IMR-90 (cell line): ENCODE results near the gene BMP5. TPM values are rescaled to one million over a fixed set of nuclear protein-coding genes. Genes with fewer than 3 reads are reported as not detected.

Source experiments
- ATAC-seq: fragments of 200-7000 bp; cut with Tn5 transposase; 2 replicates; pipeline ENCODE4 v1.9.1; 2020; ENCODE audit warnings: low read depth, mild to moderate bottlenecking, moderate library complexity
- BruUV-seq: library from RNA; stranded (reverse); fragments of 400-500 nt; replicated peaks from 2 replicates; lab custom pipeline; 2021; lab: Mats Ljungman, UMichigan
- CTCF ChIA-PET: fragments of 300-600 bp; formaldehyde crosslinking; extraction: SDS; loops from one replicate; lab custom pipeline; 2021; ENCODE audit warnings: antibody characterized with exemption; lab: Yijun Ruan, JAX
- POLR2A ChIA-PET: fragments of 300-600 bp; sonication (Branson Sonifier 250); formaldehyde crosslinking; loops from one replicate; lab custom pipeline; 2022; ENCODE audit warnings: antibody characterized with exemption; ENCODE audit not compliant: unreplicated experiment; lab: Charles Lee
- DNase-seq: peaks from one replicate; pipeline ENCODE4 v3.0.0; 2013
- H2AFZ ChIP-seq: replicated peaks from 2 replicates; pipeline ENCODE3; 2013; ENCODE audit warnings: low read length, mild to moderate bottlenecking; ENCODE audit not compliant: poor library complexity
- H2AK5ac ChIP-seq: 2 replicates; pipeline ENCODE4 v1.6.1; 2013; ENCODE audit warnings: low read depth, low read length, inconsistent platforms
- H2AK9ac ChIP-seq: replicated peaks from 2 replicates; pipeline ENCODE3; 2013; ENCODE audit warnings: mild to moderate bottlenecking, low read depth, low read length, moderate library complexity; ENCODE audit not compliant: poor library complexity
- H2BK120ac ChIP-seq: 2 replicates; pipeline ENCODE4 v1.6.1; 2013; ENCODE audit warnings: low read depth, low read length, inconsistent platforms
- H2BK15ac ChIP-seq: 3 replicates; pipeline ENCODE4 v1.6.1; 2013; ENCODE audit warnings: low read depth, low read length, inconsistent platforms
- H2BK20ac ChIP-seq: 2 replicates; pipeline ENCODE4 v1.6.1; 2013; ENCODE audit warnings: low read depth, mild to moderate bottlenecking, inconsistent platforms, low read length, moderate library complexity
- H2BK5ac ChIP-seq: 2 replicates; pipeline ENCODE4 v1.6.1; 2013; ENCODE audit warnings: mild to moderate bottlenecking, low read depth, low read length, inconsistent platforms; ENCODE audit not compliant: poor library complexity, severe bottlenecking
- H3K14ac ChIP-seq: replicated peaks from 2 replicates; pipeline ENCODE4 v1.6.1; 2013; ENCODE audit warnings: low read depth, low read length, inconsistent platforms
- H3K18ac ChIP-seq: 2 replicates; pipeline ENCODE4 v1.6.1; 2013; ENCODE audit warnings: low read depth, low read length, control low read depth
- H3K23ac ChIP-seq: 2 replicates; pipeline ENCODE4 v1.6.1; 2013; ENCODE audit warnings: low read depth, low read length, inconsistent platforms
- H3K27ac ChIP-seq: 2 replicates; pipeline ENCODE4 v1.5.1; 2013; ENCODE audit warnings: mild to moderate bottlenecking, control low read depth, low read length; ENCODE audit not compliant: insufficient read depth
- H3K27me3 ChIP-seq: 2 replicates; pipeline ENCODE4 v1.6.1; 2013; ENCODE audit warnings: low read length; ENCODE audit not compliant: control insufficient read depth, insufficient read depth
- H3K36me3 ChIP-seq: 2 replicates; pipeline ENCODE4 v1.6.1; 2013; ENCODE audit warnings: low read length, mixed read lengths; ENCODE audit not compliant: control insufficient read depth, insufficient read depth
- H3K4ac ChIP-seq: 2 replicates; pipeline ENCODE4 v1.6.1; 2013; ENCODE audit warnings: low read depth, low read length, inconsistent platforms
- H3K4me1 ChIP-seq: 2 replicates; pipeline ENCODE4 v1.6.1; 2013; ENCODE audit warnings: low read length, mixed read lengths; ENCODE audit not compliant: control insufficient read depth, insufficient read depth
- H3K4me2 ChIP-seq: 2 replicates; pipeline ENCODE4 v1.6.1; 2013; ENCODE audit warnings: low read depth, mild to moderate bottlenecking, control low read depth, low read length, moderate library complexity
- H3K4me3 ChIP-seq: 2 replicates; pipeline ENCODE4 v1.5.1; 2013; ENCODE audit warnings: low read depth, mild to moderate bottlenecking, control low read depth, low read length, moderate library complexity; ENCODE audit not compliant: insufficient read depth
- H3K56ac ChIP-seq: 2 replicates; pipeline ENCODE4 v1.6.1; 2013; ENCODE audit warnings: low read length, inconsistent platforms; ENCODE audit not compliant: insufficient read depth; ENCODE audit errors: extremely low read depth
- H3K79me1 ChIP-seq, 2 experiments: 2 replicates each; pipeline ENCODE4 v1.6.1; 2013; ENCODE audit warnings: low read length in 2 of 2, inconsistent platforms in 1 of 2, low read depth in 1 of 2
- H3K9ac ChIP-seq: 2 replicates; pipeline ENCODE4 v1.6.1; 2013; ENCODE audit warnings: low read depth, low read length, control low read depth
- H3K9me1 ChIP-seq: 2 replicates; pipeline ENCODE4 v1.6.1; 2013; ENCODE audit warnings: low read length, inconsistent platforms; ENCODE audit not compliant: insufficient read depth
- H3K9me3 ChIP-seq: 2 replicates; pipeline ENCODE4 v1.6.1; 2013; ENCODE audit warnings: low read length; ENCODE audit not compliant: control insufficient read depth, insufficient read depth
- H4K20me1 ChIP-seq: 2 replicates; pipeline ENCODE4 v1.6.1; 2013; ENCODE audit warnings: low read length, inconsistent platforms; ENCODE audit not compliant: insufficient read depth
- H4K5ac ChIP-seq: 2 replicates; pipeline ENCODE4 v1.6.1; 2013; ENCODE audit warnings: mild to moderate bottlenecking, low read depth, low read length, control low read depth
- H4K8ac ChIP-seq, 2 experiments: 2 replicates each; pipeline ENCODE4 v1.6.1; 2013; ENCODE audit warnings: low read depth in 2 of 2, low read length in 2 of 2, control low read depth in 1 of 2, inconsistent platforms in 1 of 2
- H4K91ac ChIP-seq: 2 replicates; pipeline ENCODE4 v1.6.1; 2013; ENCODE audit warnings: low read depth, low read length, inconsistent platforms; ENCODE audit not compliant: insufficient read depth
- CHD1 ChIP-seq: IDR thresholded peaks from 2 replicates; pipeline ENCODE4 v1.6.1; 2012; ENCODE audit warnings: low read depth, low read length, improper control_type of control experiment
- ELK1 ChIP-seq: fragments of 150-350 bp; IDR thresholded peaks from 2 replicates; pipeline ENCODE4 v1.6.1; 2016; ENCODE audit warnings: low read depth, mild to moderate bottlenecking, low read length, moderate library complexity, borderline replicate concordance
- MXI1 ChIP-seq: IDR thresholded peaks from 2 replicates; pipeline ENCODE4 v1.6.1; 2012; ENCODE audit warnings: low read depth, mild to moderate bottlenecking, low read length, moderate library complexity, borderline replicate concordance
- RCOR1 ChIP-seq: IDR thresholded peaks from 2 replicates; pipeline ENCODE4 v1.6.1; 2012; ENCODE audit warnings: mild to moderate bottlenecking, low read length, improper control_type of control experiment; ENCODE audit not compliant: insufficient replicate concordance
- RFX5 ChIP-seq: IDR thresholded peaks from 2 replicates; pipeline ENCODE4 v1.8.0; 2012; ENCODE audit warnings: low read depth, mild to moderate bottlenecking, low read length, moderate library complexity
- SMC3 ChIP-seq: fragments of 150-350 bp; IDR thresholded peaks from 2 replicates; pipeline ENCODE4 v1.6.1; 2016; ENCODE audit warnings: low read depth, mild to moderate bottlenecking, antibody characterized with exemption, low read length, moderate library complexity
- dilution Hi-C: fragments of 300-500 bp; cut with HindIII; formaldehyde crosslinking; loops from one replicate; pipeline ENCODE4 v1.14.3; 2018; ENCODE audit warnings: low sequenced_read_pairs; ENCODE audit not compliant: unreplicated experiment
- in situ Hi-C: fragments of 300-500 bp; cut with MboI; formaldehyde crosslinking; loops from 3 replicates; pipeline ENCODE4 v1.14.3; 2019; ENCODE audit warnings: low sequenced_read_pairs, inconsistent platforms, mixed read lengths
- intact Hi-C: fragments of 100-400 bp; cut with micrococcal nuclease; formaldehyde crosslinking; loops from 2 replicates; pipeline ENCODE4 v1.10.0; 2022
- polyA plus RNA-seq, 3 experiments: library from polyadenylated mRNA; depleted of rRNA; stranded (reverse); fragments of >200 nt; gene quantifications; 2 replicates each; pipeline ENCODE4 v1.2.3, GENCODE V29; 2012; ENCODE audit warnings: low replicate concordance in 1 of 3
- total RNA-seq: library from RNA; depleted of rRNA; stranded (reverse); fragments of >200 nt; gene quantifications from 2 replicates; pipeline ENCODE4 v1.2.3, GENCODE V29; 2012
- TF ChIP-seq, protein P1 (sequence below): fragments of 150-350 bp; IDR thresholded peaks from 2 replicates; pipeline ENCODE4 v1.6.1; 2017; ENCODE audit warnings: mild to moderate bottlenecking, antibody characterized with exemption, low read length, low read depth

The BMP5 gene
- total and polyA plus RNA-seq, 2 of the 4 experiments (the other 2 are of a cell fraction) = under 0.01 to 0.02 TPM

GRCh38 chr6:55839080-55839479 lies 36.3 kb downstream of the BMP5 start:
- POLR2A ChIA-PET = no interaction called here

More at GRCh38 chr6:55839080-55839479, 36.3 kb downstream of the BMP5 start:
- Histone ChIP-seq H3K9me1 (no peaks in the 10 kb centered on the region), H2AFZ (no peak overlapping the region), H3K14ac (no peak overlapping the region), H3K4ac (no peak overlapping the region), H3K23ac (no peak overlapping the region), H3K4me3 (no peak overlapping the region), H3K4me2 (no peak overlapping the region), H3K9ac (no peak overlapping the region), H2BK5ac (no peak overlapping the region), H2AK9ac (no peak overlapping the region), H4K20me1 (no peaks in the 10 kb centered on the region), H3K56ac (no peak overlapping the region), H2BK120ac (no peak overlapping the region), H3K79me1 (no peaks in the 10 kb centered on the region), H2BK20ac (no peak overlapping the region), H3K27ac (no peak overlapping the region), H4K91ac (no peak overlapping the region), H3K9me3 (no peaks in the 10 kb centered on the region), H4K5ac (no peak overlapping the region), H2BK15ac (no peak overlapping the region), H3K4me1 (no peaks in the 10 kb centered on the region), H2AK5ac (no peak overlapping the region), H3K36me3 (no peaks in the 10 kb centered on the region), H4K8ac (no peak overlapping the region), H3K18ac (no peak overlapping the region), H3K27me3 (no peaks in the 10 kb centered on the region)
- dilution Hi-C loops = no loop called here
- no TSS peak for BruUV-seq
- DNase-seq = no peak
- CTCF ChIA-PET = no interaction called here
- in situ Hi-C loops = no loop called here
- TF ChIP-seq MXI1 = no peak
- TF ChIP-seq RCOR1 = no peak
- TF ChIP-seq CHD1 = no peak
- TF ChIP-seq, protein P1, sequence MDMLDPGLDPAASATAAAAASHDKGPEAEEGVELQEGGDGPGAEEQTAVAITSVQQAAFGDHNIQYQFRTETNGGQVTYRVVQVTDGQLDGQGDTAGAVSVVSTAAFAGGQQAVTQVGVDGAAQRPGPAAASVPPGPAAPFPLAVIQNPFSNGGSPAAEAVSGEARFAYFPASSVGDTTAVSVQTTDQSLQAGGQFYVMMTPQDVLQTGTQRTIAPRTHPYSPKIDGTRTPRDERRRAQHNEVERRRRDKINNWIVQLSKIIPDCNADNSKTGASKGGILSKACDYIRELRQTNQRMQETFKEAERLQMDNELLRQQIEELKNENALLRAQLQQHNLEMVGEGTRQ = no peak
- TF ChIP-seq SMC3 = no peak
- no peak for TF ChIP-seq ELK1
- no peak for TF ChIP-seq RFX5
- ATAC-seq = no peak
- intact Hi-C loops = no loop called here
